Measurements from ENCODE around the gene KIZ. TPM values are rescaled to one million over a fixed set of nuclear protein-coding genes. Genes with fewer than 3 reads are reported as not detected.

KIZ gene
- total RNA-seq, 1 experiment from 2014 or later: 15.7 TPM

- DNase-seq (ENCODE audit: extremely low read depth, low read depth): no peak
Measured at GRCh38 chr20:21291026-21291425, 165.1 kb downstream of the KIZ start.

DNA sequence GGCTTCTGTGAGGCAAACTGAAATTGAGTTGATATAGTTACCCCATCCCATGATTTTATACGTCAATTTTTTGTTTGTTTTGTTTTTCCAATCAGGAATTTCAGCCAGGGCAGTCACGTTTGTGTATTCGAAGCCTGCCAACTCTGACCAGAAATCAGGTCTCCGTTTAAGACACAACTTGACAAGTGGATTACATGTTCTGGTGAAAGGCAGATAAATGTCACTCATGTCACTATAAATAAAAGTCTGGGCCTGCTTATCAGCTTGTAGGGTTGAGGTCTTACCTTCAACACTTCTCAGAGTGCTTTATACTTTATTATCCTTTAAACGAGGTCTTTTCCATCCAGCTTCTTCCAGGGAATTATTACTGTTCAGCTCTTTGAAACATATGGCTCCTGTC, 168.9 kb downstream of the KIZ start:
- no peak for DNase-seq (ENCODE audit: extremely low read depth, low read depth)

Small RNAs within 50 kb of the gene (small RNA-seq; reads per million reads assigned to genes)
- 0 reads per million in 2 experiments for gene RNA5SP477

Other genes with a start within 250 kb of the KIZ start
- not detected in 2 replicates for gene LINC00237, start 19.7 kb upstream of the KIZ start, total RNA-seq (2014; rRNA removed; shearing (Covaris generic))
- 88.4 and 97.8 TPM in 2 replicates for gene XRN2, start 177.2 kb downstream of the KIZ start, total RNA-seq (2014; rRNA removed; shearing (Covaris generic))

All from NCI-H460 (cell line).